GM18517 (cell line): ENCODE measurements around the gene GSTM4.
A peak's percentile ranks its signal among the peaks of the same experiment; 100 is the strongest.
"Not testable (repeated sequence)": the region's sequence is repeated elsewhere in the genome, so short reads cannot be mapped to it uniquely, and the experiment has no call there.

Experiments
- ATAC-seq: cut with Tn5 transposase; IDR thresholded peaks from one replicate; pipeline ENCODE4 v1.9.1; 2021; ENCODE audit warnings: mild to moderate bottlenecking, moderate library complexity; ENCODE audit not compliant: unreplicated experiment

Gene GSTM4

GRCh38 chr1:109637446-109637845, 18.5 kb upstream of the GSTM4 start:
- ATAC-seq = no peak

- ATAC-seq = no peak
Measured at GRCh38 chr1:109639063-109639840, 16.6 kb upstream of the GSTM4 start.

GRCh38 chr1:109639841-109640184, 16.1 kb upstream of the GSTM4 start:
- no peak for ATAC-seq

- peak; percentile 57 for ATAC-seq
Measured at GRCh38 chr1:109640285-109640865, 15.5 kb upstream of the GSTM4 start.

DNA sequence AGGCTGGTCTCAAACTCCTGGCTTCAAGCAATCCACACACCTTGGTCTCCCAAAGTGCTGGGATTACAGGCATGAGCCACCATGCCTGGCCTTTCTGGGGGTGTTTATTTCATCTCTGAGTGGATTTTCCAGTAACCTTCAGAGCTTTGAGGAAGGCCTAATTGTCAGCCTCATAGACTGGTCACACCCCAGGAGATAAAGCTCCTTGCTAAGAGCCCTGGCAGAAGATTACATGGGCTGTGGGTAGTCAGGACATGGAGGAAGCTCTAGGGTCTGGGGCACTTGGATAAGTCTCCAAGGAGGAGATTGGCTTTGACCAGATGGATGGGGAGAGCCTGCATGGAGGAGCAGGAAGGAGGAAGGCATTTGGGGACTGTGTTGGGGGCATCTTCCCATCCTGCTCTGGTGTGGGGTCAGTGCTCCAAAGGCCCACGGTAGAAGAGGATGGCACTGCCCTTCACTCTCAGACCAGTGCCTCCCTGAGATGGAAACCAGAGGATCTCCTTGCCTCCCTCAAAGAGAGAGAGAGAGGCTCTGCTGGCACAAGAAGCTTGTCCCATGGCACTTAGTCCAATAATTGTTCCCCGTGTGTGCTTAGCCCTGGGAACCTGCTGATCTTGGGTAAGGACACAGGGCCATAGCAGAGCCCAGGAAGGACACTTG, 14.7 kb upstream of the GSTM4 start:
- ATAC-seq = no peak

DNA sequence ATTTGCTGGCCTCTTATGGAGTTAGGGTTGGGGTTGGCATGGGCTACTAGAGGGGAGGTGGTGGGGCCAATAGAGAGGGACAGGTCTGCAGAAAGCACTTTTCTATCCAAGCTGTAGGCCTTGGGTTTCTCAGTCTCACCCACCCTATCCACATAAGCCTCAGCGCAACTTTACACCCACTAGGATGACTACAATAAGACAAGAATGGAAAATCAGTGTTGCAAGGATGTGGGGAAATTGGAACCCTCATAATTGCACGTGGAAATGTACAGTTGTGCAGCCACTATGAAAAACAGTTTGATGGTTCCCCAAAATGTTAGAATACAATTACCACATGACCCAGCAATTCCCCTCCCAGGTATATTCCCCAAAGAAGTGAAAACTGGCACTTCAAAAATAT, 14.0 kb upstream of the GSTM4 start:
- no peak for ATAC-seq

DNA sequence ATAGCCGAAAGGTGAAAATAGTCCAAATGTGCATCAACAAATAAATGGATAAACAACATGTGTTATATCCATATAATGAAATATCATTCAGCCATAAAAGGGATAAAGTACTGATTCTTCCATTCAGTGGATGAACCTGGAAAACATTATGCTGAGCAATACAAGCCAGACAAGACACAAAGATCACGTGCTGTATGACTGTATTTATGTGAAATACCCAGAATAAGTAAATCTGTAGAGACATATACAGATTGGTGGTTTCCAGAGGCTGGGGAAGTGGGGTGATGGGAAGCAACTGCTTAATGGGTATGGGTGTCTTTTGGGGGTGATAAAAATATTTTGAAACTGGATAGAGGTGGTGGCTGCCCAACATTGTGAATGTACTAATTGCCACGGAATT, 13.3 kb upstream of the GSTM4 start:
- no peak for ATAC-seq

DNA sequence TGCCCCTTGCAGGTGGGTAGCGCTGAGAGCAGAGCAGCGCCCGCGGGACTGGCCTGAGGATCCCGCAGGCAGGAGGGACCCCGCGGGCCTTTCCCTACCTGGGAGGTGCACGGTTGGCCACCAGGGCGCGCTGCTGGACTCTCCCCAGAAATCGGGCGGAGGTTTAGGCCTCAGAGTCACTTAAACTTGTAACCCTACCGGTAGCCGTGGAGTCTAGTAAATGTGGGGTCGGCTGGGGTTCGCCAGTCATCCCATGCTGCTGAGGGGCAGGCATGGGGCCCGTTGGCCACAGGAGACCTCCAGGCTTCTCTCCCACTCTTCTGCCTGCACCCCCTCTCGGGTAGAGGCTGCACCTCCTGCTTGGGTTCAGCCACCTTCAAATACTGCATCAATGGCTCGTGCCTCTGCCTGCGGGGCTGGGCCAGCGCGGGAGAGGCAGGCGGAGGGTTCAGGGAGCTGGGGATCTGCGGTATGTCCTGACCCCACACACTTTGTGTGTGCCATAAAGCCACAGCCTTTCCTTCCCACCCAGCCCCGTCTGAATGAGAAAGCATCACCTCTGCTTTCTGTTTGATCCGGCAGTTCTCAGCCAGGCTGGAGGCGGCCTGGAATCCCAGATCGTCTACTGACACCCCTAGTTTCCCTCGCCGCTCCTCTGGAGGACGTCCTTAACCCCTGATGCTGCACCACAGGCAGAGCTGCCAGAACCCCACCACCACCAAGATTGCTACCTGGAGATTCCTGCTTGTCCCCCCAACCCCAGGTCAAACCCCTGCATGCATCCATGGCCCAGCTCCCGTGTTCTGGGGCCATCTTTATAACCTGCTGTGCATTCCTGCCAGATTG, 12.3 kb upstream of the GSTM4 start:
- peak; percentile 73 for ATAC-seq

DNA sequence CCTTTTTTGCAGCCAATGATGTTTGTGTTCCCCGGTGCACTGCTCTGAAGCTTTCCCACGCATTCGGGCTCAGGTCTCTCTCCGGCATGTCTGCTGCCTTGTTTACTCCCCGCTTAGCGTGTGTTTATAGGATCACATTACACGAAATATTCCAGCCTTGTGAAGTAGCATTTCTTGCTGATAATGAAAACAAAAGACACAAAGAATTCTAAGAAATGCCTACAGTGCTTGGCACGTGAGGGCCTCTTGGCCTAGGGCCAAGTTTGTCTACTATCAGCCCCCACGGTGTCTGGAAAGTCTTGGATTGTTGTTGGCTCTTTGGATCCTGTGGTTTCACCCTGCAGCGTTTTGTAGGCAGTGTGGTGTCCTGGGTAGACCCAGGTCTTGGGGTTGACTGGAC, 11.2 kb upstream of the GSTM4 start:
- ATAC-seq = no peak

GRCh38 chr1:109649491-109649914, 6.4 kb upstream of the GSTM4 start:
- no peak for ATAC-seq

- ATAC-seq = no peak
Measured at GRCh38 chr1:109650609-109651008, 5.3 kb upstream of the GSTM4 start.

- ATAC-seq = no peak
Measured at GRCh38 chr1:109652402-109652801, 3.5 kb upstream of the GSTM4 start.

DNA sequence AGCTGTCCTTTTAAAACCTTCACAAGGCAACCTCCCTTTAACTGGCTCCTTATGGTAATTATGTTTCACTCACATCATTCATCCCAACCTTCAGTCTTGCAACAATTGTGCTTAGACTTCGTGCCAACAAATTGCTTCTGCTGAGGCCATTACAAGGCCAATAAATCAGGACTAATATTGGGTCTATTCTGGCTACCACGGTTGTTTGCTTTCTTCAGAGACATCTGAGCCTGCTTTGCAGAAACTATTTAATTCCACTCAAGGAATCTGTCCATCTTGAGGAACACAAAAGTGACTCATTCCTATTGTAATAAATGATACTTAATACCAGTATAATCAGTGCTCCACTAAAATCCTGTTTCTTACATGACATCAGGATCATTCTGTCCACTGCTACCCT, 2.6 kb upstream of the GSTM4 start:
- no peak for ATAC-seq

DNA sequence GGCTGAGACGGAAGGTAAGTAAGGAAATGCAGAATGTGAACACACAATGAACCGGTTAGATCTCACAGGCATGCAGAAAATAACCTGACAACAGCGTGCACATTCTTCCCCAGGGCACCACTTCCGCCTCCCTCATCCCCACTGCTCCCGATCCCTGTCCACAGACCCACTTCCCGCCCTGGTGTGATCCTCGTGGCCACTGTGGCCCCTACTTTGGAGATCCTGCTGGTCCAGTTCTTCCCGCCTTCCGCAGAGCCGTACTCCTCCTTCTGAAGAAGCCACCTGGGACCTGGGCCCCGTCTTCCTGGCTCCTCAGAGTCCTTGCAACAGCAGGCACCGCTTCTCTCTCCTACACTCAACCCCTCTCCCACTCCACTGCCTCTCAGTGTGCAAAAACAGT, 1.4 kb upstream of the GSTM4 start:
- no peak for ATAC-seq

DNA sequence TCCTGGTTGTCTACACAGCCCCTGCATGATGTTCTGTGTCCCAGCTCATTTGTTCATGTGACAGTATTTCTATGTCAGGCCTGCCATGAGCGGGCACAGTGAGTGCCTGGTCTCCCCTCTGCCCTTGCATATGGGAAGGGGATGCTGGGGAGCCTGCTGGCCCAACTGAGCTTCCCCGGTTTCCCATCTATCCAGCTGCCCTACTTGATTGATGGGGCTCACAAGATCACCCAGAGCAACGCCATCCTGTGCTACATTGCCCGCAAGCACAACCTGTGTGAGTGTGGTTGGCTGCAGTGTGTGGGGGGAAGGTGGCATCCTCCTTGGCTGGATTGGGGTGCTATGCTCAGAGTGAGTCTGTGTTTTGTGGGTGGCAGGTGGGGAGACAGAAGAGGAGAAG, 1.5 kb downstream of the GSTM4 start:
- ATAC-seq = no peak

DNA sequence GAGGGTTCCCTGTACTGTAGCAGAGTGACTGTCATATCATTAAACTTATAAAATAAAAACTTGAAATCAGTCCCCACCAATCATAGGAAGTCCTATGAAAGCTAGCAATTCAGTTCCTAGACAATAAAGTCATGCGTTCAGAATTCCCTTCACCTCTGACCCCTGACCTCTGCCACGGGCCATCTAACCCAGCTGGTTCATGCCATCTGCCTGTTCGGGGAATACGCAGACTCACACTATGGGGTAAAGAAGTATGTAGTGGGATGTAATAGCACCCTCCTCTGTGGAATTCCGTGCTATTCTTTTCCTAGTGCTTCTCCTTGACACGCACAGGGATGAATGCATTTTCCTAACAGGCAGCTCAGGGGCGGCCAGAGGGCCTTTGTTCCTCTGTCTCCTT, 2.1 kb downstream of the GSTM4 start:
- no peak for ATAC-seq

DNA sequence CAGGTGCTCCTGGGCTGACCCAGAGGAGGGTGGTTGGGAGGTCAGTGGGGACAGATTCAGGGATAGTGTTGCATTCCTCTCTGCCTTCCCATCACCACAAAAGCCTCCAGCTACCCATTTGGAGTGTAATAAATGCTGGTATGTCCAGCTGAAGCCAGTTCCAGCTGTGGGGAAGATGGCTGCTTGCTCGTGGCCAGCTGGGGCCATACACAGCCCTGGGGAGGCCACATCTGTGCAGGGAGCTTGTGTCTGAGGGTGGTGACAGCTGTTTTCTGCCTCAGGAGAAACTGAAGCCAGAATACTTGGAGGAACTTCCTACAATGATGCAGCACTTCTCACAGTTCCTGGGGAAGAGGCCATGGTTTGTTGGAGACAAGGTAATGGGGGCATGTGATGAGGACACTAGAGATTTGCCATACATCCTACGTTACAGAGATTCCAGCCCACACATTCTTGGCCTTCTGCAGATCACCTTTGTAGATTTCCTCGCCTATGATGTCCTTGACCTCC, 2.7 kb downstream of the GSTM4 start:
- no peak for ATAC-seq

- ATAC-seq = no peak
Measured at GRCh38 chr1:109659145-109659544, 3.2 kb downstream of the GSTM4 start.

- ATAC-seq = no peak
Measured at GRCh38 chr1:109659997-109660690, 4.2 kb downstream of the GSTM4 start.

DNA sequence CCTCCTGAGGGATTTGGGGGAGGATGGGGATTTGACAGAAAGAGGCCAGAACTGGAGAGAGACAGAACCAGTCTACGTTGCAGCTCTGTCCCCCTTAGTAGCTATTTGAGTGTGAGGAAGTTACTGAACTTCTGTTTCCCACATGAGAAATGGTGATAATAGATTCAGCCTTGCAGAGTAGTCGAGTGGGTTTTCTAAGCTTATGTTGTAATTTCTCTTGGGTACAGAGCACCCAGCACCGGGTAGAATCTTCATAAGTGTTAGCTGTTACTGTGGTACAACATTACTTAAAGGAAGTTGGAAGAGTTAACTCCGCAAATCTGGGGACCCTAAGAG, 4.8 kb downstream of the GSTM4 start:
- ATAC-seq = not testable (repeated sequence)

DNA sequence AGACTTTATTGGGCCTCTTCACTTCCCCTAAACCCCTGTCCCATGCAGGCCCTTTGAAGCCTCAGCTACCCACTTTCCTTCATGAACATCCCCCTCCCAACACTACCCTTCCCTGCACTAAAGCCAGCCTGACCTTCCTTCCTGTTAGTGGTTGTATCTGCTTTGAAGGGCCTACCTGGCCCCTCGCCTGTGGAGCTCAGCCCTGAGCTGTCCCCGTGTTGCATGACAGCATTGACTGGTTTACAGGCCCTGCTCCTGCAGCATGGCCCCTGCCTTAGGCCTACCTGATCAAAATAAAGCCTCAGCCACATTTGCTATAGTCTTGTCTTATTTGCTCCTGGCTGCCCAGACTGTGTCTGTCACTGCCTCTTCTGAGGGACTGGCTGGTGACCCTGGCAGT, 5.5 kb downstream of the GSTM4 start:
- ATAC-seq = no peak
